NCI-H1105 treated with DMSO at 0.1 percent for 48 hours (cell line): ENCODE measurements around the gene DNAJC16.

ENCODE experiments used
- DNase-seq: peaks from one replicate; lab custom pipeline; 2025; lab: John Stamatoyannopoulos, UW

Gene DNAJC16

DNA sequence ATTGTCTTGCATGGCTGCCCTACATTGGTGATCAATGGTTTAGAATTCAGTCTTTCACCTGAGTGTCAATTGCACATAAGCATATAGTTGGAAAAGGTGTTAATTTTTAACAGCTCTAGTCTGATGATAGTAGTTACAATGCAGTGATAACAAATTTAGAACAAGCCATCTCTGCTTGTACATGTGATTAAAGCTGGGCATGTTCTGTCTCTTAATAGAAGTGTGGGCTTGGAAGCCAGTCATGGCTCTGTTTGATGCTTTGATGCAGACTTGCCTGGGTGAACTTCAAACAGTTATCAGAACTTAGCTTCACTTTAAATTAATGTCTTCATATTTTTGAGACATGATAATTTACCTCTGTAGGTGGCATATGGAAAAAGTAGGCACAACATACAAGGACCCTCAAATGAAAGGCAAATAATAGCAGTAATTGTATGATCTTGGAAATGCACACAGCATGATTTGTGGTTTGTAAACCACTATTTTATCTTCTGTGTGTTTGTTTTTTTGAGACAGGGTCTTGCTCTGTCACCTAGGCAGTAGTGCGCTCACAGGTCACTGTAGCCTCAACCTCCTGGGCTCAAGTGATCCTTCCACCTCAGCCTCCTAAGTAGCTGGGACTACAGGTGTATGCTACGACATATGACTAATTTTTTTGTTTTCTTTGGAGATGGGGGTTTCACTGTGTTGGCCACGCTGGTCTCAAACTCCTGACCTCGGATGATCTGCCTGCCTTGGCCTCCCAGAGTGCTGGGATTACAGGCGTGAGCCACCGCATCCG lies 94.4 kb downstream of the DNAJC16 start:
- no peak for DNase-seq

DNA sequence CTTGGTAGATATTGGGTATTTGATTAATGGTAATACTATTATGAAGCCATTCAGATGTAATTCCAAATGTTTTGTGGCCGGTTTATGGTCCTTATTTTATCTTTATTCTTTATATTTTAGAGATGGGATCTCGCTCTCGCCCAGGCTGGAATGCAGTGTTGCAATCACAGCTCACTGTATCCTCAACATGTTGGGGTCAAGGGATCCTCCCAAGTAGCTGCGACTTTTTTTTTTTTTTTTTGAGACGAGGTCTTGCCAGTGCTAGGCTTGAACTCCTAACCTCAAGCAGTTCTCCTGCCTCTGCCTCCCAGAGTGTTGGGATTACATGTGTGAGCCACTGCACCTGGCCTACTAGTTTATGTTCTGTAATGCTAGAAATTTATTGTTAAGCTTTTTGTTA lies 95.3 kb downstream of the DNAJC16 start:
- DNase-seq = no peak

GRCh38 chr1:15622712-15623373 lies 96.2 kb downstream of the DNAJC16 start:
- DNase-seq = no peak

DNA sequence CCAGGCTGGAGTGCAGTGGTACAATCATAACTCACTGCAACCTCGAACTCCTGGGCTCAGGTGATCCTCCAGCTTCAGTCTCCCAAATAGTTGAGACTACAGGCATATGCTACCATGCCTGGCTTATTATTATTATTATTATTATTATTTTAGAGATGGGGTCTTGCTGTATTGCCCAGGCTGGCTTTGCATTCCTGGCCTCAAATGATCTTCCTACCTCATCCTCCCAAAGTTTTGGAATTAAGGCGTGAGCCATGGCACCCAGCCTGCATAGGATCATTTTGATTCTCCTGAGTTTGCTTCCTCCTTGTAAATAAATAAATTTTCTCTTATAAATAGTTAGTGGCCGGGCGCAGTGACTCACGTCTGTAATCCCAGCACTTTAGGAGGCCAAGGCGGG lies 96.8 kb downstream of the DNAJC16 start:
- no peak for DNase-seq

GRCh38 chr1:15624133-15624714 lies 97.6 kb downstream of the DNAJC16 start:
- no peak for DNase-seq

GRCh38 chr1:15625056-15625917 lies 98.6 kb downstream of the DNAJC16 start:
- DNase-seq = no peak
